Stimulated activated CD8-positive, alpha-beta memory T cell treated with anti-CD3 and anti-CD28 coated beads, Interleukin-4, amount 100 ng/mL, for 4 hours (primary cell): ENCODE measurements around the gene PXMP2.
A peak's percentile ranks its signal among the peaks of the same experiment; 100 is the strongest.

Source experiments
- DNase-seq, 2 donors: peaks; one replicate each; pipeline ENCODE4 v3.0.0-alpha.2; 2020; ENCODE audit warnings: low read depth in 2 of 2, low spot score in 1 of 2

Gene PXMP2

GRCh38 chr12:132687211-132688164 lies at the start of gene PXMP2, which contains the start of gene POLE:
PXMP2 (plus strand) TSS chr12:132687587; CDS start chr12:132687671, 84 bp downstream.
POLE (minus strand) TSS chr12:132687342; CDS start chr12:132687315, 27 bp downstream.
- DNase-seq, result peak; percentile 82 to 86

GRCh38 chr12:132637811-132638210 lies 49.6 kb upstream of the PXMP2 start:
- DNase-seq, result no peak

- no peak for DNase-seq
Measured at GRCh38 chr12:132638541-132639408, 48.6 kb upstream of the PXMP2 start.

GRCh38 chr12:132639956-132640520 lies 47.3 kb upstream of the PXMP2 start:
- no peak for DNase-seq

GRCh38 chr12:132640936-132641335 lies 46.5 kb upstream of the PXMP2 start:
- DNase-seq, result no peak

GRCh38 chr12:132641811-132642650 lies 45.4 kb upstream of the PXMP2 start:
- no peak for DNase-seq

- no peak for DNase-seq
Measured at GRCh38 chr12:132642846-132643835, 44.2 kb upstream of the PXMP2 start.

GRCh38 chr12:132646850-132647249 lies 40.5 kb upstream of the PXMP2 start:
- no peak for DNase-seq

GRCh38 chr12:132647858-132648257 lies 39.5 kb upstream of the PXMP2 start:
- no peak for DNase-seq

- DNase-seq, result no peak
Measured at GRCh38 chr12:132648616-132649225, 38.7 kb upstream of the PXMP2 start.

GRCh38 chr12:132649226-132649945 lies 38.0 kb upstream of the PXMP2 start:
- no peak for DNase-seq

GRCh38 chr12:132651444-132652100 lies 35.8 kb upstream of the PXMP2 start:
- no peak for DNase-seq

GRCh38 chr12:132653567-132654290 lies 33.7 kb upstream of the PXMP2 start:
- no peak for DNase-seq

GRCh38 chr12:132657004-132657727 lies 30.2 kb upstream of the PXMP2 start:
- DNase-seq, result no peak

- DNase-seq, result no peak
Measured at GRCh38 chr12:132658149-132658894, 29.1 kb upstream of the PXMP2 start.

- no peak for DNase-seq
Measured at GRCh38 chr12:132659146-132659545, 28.2 kb upstream of the PXMP2 start.
